Measurements from ENCODE around the gene ATP8A2. TPM values are rescaled to one million over a fixed set of nuclear protein-coding genes. Genes with fewer than 3 reads are reported as not detected.

The ATP8A2 gene
- total RNA-seq, 2 donors from 2014 or later: 0.10 to 0.64 TPM

DNA sequence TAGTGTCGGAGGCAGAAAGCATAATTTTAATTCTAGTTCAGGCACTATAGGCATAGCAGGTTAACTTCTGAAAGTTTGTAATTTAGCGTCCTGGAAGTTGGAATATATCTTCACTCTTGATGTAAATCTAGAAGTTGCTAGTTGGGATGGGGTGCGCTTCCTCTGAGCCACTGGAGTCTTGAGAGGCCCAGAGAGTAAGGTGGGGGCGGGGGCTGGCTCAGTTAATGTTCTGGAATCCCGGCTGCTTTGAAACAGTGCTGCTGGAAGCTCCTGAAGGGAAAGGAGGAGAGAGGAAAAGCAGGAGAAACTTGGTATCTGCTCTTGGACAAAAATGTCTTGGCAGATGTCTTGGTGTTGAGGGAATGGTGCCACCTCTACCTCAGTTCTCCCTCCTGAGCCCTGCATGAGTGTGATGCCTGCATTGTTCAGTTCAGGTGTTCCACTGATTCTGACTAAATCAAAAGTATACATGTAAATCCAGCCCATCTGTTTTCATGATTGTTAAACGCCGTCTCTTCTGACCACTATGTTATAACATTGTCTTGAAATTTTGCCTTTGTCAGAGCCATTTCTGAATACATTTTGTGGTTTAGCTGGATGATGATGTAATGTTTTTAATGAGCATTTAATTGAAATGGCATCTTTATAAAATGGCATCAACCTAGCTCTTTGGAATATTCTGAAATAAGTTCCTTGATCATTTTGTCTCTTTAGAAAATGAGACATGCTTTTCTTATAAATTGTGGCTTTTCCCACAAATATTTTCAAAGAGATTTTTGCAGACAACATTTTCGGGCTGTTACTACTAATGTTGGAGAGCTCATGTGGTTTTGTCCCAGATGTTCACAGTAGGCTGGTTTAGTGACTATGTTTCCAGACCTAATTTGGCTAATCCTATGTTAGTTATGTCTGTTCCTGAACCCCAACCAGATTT is 477.3 kb downstream of the ATP8A2 start:
- Histone ChIP-seq H3K9me3 (no peaks in the 10 kb centered on the region), H3K27me3 (no peaks in the 10 kb centered on the region), H3K36me3 (no peaks in the 10 kb centered on the region), H3K27ac (no peak overlapping the region), H3K4me3 (no peak overlapping the region), H3K9ac (ENCODE audit: low read depth in 2 of 2, low read length in 2 of 2) (no peak overlapping the region), H3K4me1 (no peaks in the 10 kb centered on the region)
- no peak for DNase-seq
- no peak for TF ChIP-seq CTCF (IDR thresholded peaks at IDR 0.05)
- intact Hi-C loops (cut with DNase I): no loop called here

DNA sequence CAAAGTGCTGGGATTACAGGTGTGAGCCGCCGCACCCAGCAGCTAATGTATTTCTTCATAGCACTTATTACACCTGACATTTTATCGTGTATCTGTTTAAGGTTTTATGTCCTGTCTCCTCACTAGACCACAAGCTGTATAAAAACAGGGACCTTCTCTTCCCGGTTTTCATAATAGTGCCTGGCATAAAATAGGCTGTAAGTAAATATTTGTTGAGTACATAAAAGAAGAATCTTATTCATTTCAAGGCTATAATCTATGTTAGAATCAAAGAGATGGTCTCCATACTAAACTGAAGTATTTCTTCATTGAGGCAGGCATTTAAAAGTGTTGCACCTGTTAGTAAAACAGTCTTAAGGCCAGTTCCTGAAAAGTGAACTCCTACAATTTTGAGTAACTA is 486.1 kb downstream of the ATP8A2 start:
- no peak overlapping the region for H3K27ac ChIP-seq
- no peak overlapping the region for H3K9ac ChIP-seq (ENCODE audit: low read depth in 2 of 2, low read length in 2 of 2)
- H3K4me1 ChIP-seq: no peaks in the 10 kb centered on the region
- no peak overlapping the region for H3K4me3 ChIP-seq
- no peaks in the 10 kb centered on the region for H3K27me3 ChIP-seq
- no peaks in the 10 kb centered on the region for H3K9me3 ChIP-seq
- no peak for TF ChIP-seq CTCF (IDR thresholded peaks at IDR 0.05)
- no peak for DNase-seq
- intact Hi-C loops (cut with DNase I): no loop called here
- H3K36me3 ChIP-seq: no peaks in the 10 kb centered on the region

- H3K27me3 ChIP-seq: no peaks in the 10 kb centered on the region
- H3K27ac ChIP-seq: no peak overlapping the region
- intact Hi-C loops (cut with DNase I): no loop called here
- H3K9me3 ChIP-seq: no peaks in the 10 kb centered on the region
- TF ChIP-seq CTCF (IDR thresholded peaks at IDR 0.05): no peak
- no peak overlapping the region for H3K9ac ChIP-seq (ENCODE audit: low read depth in 2 of 2, low read length in 2 of 2)
- no peaks in the 10 kb centered on the region for H3K36me3 ChIP-seq
- no peak overlapping the region for H3K4me3 ChIP-seq
- H3K4me1 ChIP-seq: no peaks in the 10 kb centered on the region
- no peak for DNase-seq
These were observed 487.8 kb downstream of the ATP8A2 start for GRCh38 chr13:25859528-25859927.

- no peak for TF ChIP-seq CTCF (IDR thresholded peaks at IDR 0.05)
- Histone ChIP-seq H3K4me3 (no peak overlapping the region), H3K27me3 (no peaks in the 10 kb centered on the region), H3K9ac (ENCODE audit: low read depth in 2 of 2, low read length in 2 of 2) (no peak overlapping the region), H3K9me3 (no peaks in the 10 kb centered on the region), H3K4me1 (no peaks in the 10 kb centered on the region), H3K27ac (no peak overlapping the region), H3K36me3 (no peaks in the 10 kb centered on the region)
- no peak for DNase-seq
- intact Hi-C loops (cut with DNase I): no loop called here
These were observed 488.5 kb downstream of the ATP8A2 start for GRCh38 chr13:25860265-25860664.

DNA sequence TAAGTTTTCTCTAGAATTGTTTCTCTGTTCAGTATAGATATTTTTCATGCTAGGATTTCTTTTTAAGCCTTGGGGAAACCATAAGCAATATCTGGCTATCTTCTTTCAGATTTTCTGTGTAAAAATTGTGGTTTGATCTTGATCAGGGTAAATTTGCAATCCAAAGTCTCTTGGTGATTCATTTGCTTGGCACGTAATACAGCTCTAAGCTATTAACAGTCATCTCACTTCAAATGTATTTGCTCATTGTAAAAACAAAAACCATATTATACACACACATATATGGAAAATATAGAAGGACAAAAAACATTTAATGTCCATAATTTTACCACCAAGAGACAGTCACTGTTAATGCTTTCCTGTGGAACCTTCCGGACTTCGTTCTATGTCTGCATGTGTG is 489.1 kb downstream of the ATP8A2 start:
- Histone ChIP-seq H3K9me3 (no peaks in the 10 kb centered on the region), H3K36me3 (no peaks in the 10 kb centered on the region), H3K9ac (ENCODE audit: low read depth in 2 of 2, low read length in 2 of 2) (no peak overlapping the region), H3K27ac (no peak overlapping the region), H3K27me3 (no peaks in the 10 kb centered on the region), H3K4me3 (no peak overlapping the region), H3K4me1 (no peaks in the 10 kb centered on the region)
- TF ChIP-seq CTCF (IDR thresholded peaks at IDR 0.05): no peak
- no peak for DNase-seq
- intact Hi-C loops (cut with DNase I): no loop called here
